Lower leg skin (tissue), 3 donors: ENCODE measurements around the gene CST7.

Experiments
- CTCF ChIP-seq, 3 donors: fragments of 450-650 bp; IDR thresholded peaks; one replicate each; pipeline ENCODE4 v1.5.1; 2016; ENCODE audit warnings: antibody characterized with exemption in 3 of 3, mild to moderate bottlenecking in 3 of 3, moderate library complexity in 2 of 3
- POLR2A ChIP-seq, 2 donors: fragments of 450-650 bp; IDR thresholded peaks; one replicate each; pipeline ENCODE4 v1.6.1; 2016 to 2017; ENCODE audit warnings: antibody characterized with exemption in 2 of 2, mild to moderate bottlenecking in 1 of 2, moderate library complexity in 1 of 2

GRCh38 chr20:24958506-24959385 is 9.7 kb downstream of the CST7 start:
- TF ChIP-seq CTCF (IDR thresholded peaks at IDR 0.05) = no peak
- TF ChIP-seq POLR2A (IDR thresholded peaks at IDR 0.05) = no peak
